Subcutaneous abdominal adipose tissue (tissue), 5 donors: ENCODE measurements around the gene ODC1.

ENCODE experiments used
- H3K27ac ChIP-seq: one replicate; pipeline ENCODE4 v1.7.0; 2013; ENCODE audit warnings: low read depth, mild to moderate bottlenecking, inconsistent platforms, low read length, moderate library complexity
- H3K27me3 ChIP-seq, 5 donors: one replicate each; pipeline ENCODE4 v1.7.0; 2013; ENCODE audit warnings: low read length in 5 of 5, inconsistent platforms in 1 of 5; ENCODE audit not compliant: control insufficient read depth in 5 of 5, insufficient read depth in 4 of 5
- H3K36me3 ChIP-seq, 5 donors: one replicate each; pipeline ENCODE4 v1.7.0; 2013; ENCODE audit warnings: low read length in 5 of 5; ENCODE audit not compliant: control insufficient read depth in 5 of 5, insufficient read depth in 5 of 5
- H3K4me1 ChIP-seq, 5 donors: one replicate each; pipeline ENCODE4 v1.7.0; 2013; ENCODE audit warnings: low read length in 5 of 5, mild to moderate bottlenecking in 3 of 5, moderate library complexity in 1 of 5; ENCODE audit not compliant: control insufficient read depth in 5 of 5, insufficient read depth in 5 of 5
- H3K4me3 ChIP-seq, 5 donors: one replicate each; pipeline ENCODE4 v1.7.0; 2013; ENCODE audit warnings: low read length in 5 of 5, low read depth in 1 of 5
- H3K9ac ChIP-seq, 5 donors: one replicate each; pipeline ENCODE4 v1.7.0; 2013; ENCODE audit warnings: low read length in 5 of 5, mild to moderate bottlenecking in 4 of 5, moderate library complexity in 3 of 5
- H3K9me3 ChIP-seq, 5 donors: one replicate each; pipeline ENCODE4 v1.7.0; 2013; ENCODE audit warnings: low read length in 5 of 5; ENCODE audit not compliant: control insufficient read depth in 5 of 5
- donor health status: healthy.
- donor health status: healthy.
- donor health status: healthy.
- donor health status: healthy.
- donor health status: healthy.

ODC1 gene

DNA sequence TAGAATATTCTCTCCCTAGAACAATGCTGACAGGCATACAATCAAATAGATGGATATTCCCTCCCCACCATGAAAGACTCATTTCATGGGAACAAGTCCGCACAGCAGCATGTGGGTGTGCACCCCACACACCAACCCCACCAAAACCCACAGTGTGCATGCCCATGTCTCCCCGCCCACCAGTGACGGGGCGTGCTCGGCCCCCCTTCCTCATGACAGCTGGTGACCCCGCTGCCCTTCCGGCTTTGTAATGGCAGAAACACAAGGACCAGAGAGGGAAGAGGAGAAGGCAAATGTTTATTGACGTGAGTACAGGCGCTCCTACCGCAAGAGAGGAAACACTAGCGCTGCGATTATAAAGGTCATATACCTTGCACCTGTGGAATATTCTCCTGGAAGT, 30.8 kb upstream of the ODC1 start:
- H3K9me3 ChIP-seq = no peaks in the 10 kb centered on the region
- no peak overlapping the region for H3K9ac ChIP-seq
- no peaks in the 10 kb centered on the region for H3K36me3 ChIP-seq
- H3K4me1 ChIP-seq = no peaks in the 10 kb centered on the region
- no peak overlapping the region for H3K4me3 ChIP-seq
- peaks cover 3 to 16% (median 9%) of the 10 kb centered on the region in 5 donors for H3K27me3 ChIP-seq
- H3K27ac ChIP-seq = no peak overlapping the region

DNA sequence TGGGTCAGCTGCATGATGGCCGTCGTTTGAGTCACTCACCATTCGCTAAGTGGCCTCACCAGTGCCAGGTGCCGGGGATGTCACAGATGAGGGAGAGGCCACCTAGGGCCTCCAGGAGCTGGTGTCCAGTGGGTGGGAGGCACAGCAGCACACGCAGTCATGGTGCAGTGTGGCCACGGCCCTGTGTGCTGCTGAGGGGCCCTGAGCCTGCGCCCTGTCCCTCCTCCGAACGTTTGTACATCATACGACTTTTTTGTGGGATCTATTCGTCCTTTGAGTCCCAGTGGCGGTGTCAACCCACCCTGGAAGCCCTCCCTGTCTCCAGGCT, 30.1 kb upstream of the ODC1 start:
- Histone ChIP-seq H3K9me3 (no peaks in the 10 kb centered on the region), H3K9ac (no peak overlapping the region), H3K4me1 (no peaks in the 10 kb centered on the region), H3K27me3 (peaks cover 3 to 14% (median 9%) of the 10 kb centered on the region in 5 donors), H3K4me3 (no peak overlapping the region), H3K27ac (no peak overlapping the region), H3K36me3 (no peaks in the 10 kb centered on the region)

DNA sequence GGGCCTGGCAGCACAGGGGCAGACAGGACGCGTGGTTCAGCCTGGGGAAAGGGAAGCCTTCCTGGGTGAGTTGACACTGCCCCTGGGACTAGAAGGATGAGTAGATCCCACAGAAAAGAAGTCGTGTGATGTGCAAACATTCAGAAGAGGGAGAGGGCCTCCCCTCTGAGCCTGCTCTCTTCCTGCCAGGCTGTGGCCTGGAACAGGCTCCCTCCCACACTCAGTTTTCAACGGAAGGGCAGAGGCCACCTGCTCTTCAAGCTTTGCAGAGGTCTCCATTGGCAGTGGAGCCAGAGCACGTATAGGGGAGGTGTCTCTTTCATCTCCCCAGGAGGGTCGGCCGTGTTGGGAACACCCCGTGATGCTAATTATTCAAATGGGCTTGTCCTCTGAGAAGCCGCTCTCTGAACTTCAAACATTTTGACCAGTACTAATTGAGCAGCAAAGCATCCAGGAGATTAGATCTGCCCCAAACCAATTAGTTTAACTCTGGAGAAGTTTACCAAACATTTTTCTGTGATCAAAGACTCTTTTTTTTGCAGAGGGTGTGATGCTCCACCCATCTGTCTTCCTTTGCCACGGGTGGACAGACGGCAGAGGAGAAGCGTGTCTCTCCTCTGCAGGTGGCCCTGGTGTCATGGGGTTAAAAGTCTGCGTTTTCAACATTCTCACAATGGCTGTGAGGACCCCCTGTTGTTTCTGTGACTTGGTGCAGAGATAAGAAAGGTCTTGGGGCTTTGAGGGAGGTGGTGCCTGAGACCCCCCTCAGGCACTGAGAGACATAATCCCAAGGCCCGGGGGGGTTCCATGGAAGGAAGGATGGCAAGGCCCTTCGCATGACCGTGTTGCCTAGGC, 29.5 kb upstream of the ODC1 start:
- Histone ChIP-seq H3K9ac (no peak overlapping the region), H3K36me3 (no peaks in the 10 kb centered on the region), H3K4me3 (no peak overlapping the region), H3K27ac (no peak overlapping the region), H3K9me3 (no peaks in the 10 kb centered on the region), H3K27me3 (peaks cover 3 to 14% (median 9%) of the 10 kb centered on the region in 5 donors), H3K4me1 (no peaks in the 10 kb centered on the region)

DNA sequence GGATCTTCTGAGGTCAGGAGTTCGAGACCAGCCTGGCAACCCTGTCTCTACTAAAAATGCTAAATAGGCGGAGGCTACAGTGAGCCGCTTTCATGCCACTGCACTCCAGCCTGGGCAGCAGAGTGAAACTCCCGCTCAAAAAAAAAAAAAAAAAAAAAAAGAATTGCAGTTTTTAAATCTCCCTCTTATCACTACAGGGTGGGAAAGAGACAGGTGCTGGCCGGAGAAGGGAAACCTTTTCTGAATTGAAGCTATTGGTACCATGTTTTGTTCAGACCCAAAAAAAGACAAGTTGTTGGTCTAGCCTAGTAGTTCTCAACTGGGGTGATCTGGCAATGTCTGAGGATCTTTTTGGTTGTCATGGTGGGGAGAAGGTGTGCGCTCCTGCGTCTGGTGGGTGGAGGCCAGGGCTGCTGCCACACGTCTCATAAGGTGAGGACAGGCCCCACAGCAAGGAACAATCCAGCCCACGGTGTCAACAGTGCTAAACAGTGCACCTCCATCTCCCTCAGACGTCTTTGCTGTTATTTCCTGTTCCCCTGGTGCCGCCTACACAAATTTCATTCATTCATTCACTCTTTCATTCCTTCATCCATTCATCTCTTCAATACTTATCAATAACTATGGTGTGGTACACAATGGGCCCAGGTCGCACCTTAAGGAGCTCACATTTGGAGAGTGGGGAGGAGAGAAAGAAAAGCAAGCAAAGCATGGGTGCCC, 28.8 kb upstream of the ODC1 start:
- Histone ChIP-seq H3K4me1 (no peaks in the 10 kb centered on the region), H3K36me3 (no peaks in the 10 kb centered on the region), H3K9ac (no peak overlapping the region), H3K4me3 (no peak overlapping the region), H3K27ac (no peak overlapping the region), H3K9me3 (no peaks in the 10 kb centered on the region), H3K27me3 (peaks cover 2 to 9% (median 3%) of the 10 kb centered on the region in 5 donors)

DNA sequence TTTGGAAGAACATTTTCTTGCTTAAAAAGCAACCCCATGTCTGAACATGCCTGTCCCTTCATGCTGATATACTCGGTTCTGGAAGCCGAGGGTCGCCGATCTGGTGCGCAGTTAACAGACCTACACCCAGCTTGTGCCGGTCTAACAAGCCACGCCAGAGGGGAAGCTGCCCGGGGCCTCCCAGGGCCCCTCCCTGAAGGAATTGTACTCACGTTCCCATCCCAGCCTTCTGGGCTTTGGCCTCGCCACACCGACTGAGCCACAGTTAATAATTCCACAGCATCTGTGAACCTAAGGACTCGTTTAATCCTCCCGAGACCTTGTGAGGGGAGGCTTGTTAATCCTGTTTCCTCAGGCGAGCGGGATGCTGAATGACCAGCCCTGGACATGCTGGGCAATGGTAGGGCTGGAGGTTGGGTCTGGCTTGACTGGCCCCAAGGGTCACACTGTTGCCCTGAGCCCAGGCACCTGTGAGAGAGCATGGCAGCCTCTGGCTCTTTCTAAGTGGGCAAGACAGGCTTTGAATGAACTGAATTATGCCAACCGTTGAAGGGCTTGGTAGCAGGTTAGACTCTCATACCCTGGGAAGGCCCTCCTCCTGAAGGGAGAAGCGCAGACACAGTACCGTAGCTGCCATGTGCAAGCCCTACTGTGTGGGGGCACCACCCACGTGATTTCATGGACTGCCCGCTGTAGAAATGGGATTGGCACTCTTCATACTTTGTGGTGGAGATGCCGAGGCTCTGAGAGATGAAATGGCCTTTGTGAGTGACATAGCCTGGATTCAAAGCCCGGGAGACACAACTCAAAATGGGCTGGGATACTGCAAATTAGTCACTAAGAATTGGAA, 27.9 kb upstream of the ODC1 start:
- Histone ChIP-seq H3K9me3 (no peaks in the 10 kb centered on the region), H3K27ac (no peak overlapping the region), H3K4me3 (no peak overlapping the region), H3K36me3 (no peaks in the 10 kb centered on the region), H3K4me1 (no peaks in the 10 kb centered on the region), H3K27me3 (peaks cover 0 to 6% (median 0%) of the 10 kb centered on the region in 5 donors), H3K9ac (no peak overlapping the region)

DNA sequence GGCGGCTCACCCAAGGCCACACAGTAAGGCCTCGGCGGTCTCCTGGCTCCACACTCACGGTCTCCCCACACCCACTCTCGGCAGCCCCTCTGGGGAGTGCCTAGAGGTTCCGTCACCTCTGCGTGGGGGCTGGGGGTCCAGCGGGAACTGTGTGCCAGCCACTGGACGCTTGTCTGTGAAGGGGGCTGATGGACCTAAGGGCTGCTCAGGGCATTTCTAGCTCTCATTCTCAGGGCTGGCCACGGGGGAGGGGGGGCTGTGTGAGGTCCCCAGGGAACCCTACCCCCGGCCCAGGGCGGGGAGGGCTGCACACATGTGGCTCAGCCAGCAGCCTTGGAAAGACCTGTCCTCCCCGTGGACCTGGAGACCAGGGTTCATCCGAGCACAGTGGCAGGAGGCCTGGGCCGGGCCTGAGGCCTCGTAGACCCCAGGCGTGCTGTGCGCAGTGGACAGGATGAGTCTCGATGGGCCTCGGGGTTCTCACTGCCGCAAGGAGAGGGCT, 27.1 kb upstream of the ODC1 start:
- Histone ChIP-seq H3K27me3 (peaks cover 0 to 6% (median 0%) of the 10 kb centered on the region in 5 donors), H3K4me1 (no peaks in the 10 kb centered on the region), H3K9me3 (no peaks in the 10 kb centered on the region), H3K27ac (no peak overlapping the region), H3K9ac (no peak overlapping the region), H3K36me3 (no peaks in the 10 kb centered on the region), H3K4me3 (no peak overlapping the region)

DNA sequence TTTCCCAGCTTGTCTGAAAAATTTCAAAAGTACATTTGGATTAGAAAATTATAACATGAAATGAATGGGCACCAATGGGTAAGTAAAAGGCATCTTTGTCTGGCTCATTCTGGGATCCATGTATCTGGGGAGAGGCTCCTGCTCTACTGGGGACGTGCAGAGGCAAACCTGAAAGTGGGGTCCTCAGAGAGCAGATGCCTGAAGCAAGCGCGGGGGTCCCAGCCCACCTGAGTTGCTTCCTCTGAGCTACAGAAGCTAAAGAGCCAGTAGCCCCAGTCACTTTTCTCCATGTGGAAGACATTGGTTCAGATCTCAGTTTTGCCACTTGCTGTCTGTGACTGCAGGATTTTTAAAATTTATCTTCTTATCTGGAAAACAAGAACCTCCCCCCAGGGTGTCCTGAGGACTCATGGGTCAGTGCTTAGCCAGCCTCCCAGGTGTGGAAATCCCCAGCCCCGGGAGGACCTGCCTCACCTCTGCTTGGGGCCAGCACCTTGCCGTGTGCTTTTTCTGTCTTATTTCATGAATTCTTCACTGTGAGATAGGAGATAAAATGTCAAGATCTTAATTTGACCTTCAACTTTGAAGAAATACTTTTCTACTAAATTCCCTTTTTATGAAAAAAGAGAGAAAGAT, 25.1 kb upstream of the ODC1 start:
- Histone ChIP-seq H3K4me3 (no peak overlapping the region), H3K27me3 (peaks cover 0 to 2% (median 0%) of the 10 kb centered on the region in 5 donors), H3K36me3 (no peaks in the 10 kb centered on the region), H3K9me3 (no peaks in the 10 kb centered on the region), H3K4me1 (no peaks in the 10 kb centered on the region), H3K27ac (no peak overlapping the region), H3K9ac (no peak overlapping the region)

DNA sequence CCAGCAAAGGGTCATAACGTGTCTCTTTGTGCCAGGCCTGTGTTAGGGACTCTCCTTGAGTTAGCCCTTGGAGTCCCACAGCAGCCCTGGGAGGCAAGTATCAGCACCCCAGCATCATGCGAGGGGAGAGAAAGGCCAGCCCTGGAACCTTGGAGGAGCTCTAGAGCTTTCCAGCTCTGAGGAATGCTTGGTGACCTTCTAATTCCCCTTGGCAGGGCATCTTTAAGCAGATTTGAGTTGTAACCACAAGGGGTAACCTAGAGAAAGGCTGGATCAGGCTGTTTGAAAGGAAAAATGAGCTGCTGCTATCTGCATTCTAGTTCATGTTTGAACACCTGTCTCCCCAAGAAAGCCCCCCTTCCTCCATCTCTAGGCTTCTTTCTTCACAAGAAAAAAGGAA, 23.8 kb upstream of the ODC1 start:
- Histone ChIP-seq H3K4me1 (no peaks in the 10 kb centered on the region), H3K4me3 (no peak overlapping the region), H3K36me3 (no peaks in the 10 kb centered on the region), H3K9me3 (no peaks in the 10 kb centered on the region), H3K9ac (no peak overlapping the region), H3K27ac (no peak overlapping the region), H3K27me3 (peaks cover 0 to 2% (median 0%) of the 10 kb centered on the region in 5 donors)

DNA sequence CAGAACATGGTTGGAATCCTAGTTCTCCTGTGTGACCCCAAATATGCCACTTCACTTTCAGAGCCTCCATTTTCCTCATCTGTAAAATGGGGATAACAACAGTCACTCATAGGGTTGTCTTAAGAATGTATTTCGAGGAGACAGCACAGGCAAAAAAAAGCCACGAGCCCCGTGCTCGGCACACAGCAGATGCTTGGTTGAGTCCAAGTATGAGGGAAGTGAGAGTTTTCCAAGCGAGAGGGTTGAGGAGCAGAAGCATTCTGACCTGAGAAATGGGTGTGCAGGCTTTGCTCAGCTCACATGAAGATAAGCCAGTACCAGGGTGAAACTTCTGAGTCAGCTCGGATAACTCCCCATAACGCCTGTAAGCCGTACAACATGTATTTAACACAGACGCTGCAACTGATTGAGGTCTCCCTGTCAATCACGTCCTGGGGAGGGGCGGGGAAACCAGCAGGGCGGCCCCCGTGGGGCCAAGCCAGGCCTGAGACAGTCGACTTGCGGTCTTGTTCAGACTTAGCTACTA, 23.0 kb upstream of the ODC1 start:
- no peak overlapping the region for H3K4me3 ChIP-seq
- H3K27ac ChIP-seq = no peak overlapping the region
- no peaks in the 10 kb centered on the region for H3K9me3 ChIP-seq
- H3K9ac ChIP-seq = no peak overlapping the region
- no peaks in the 10 kb centered on the region for H3K4me1 ChIP-seq
- H3K36me3 ChIP-seq = no peaks in the 10 kb centered on the region
- peaks cover 0 to 2% (median 0%) of the 10 kb centered on the region in 5 donors for H3K27me3 ChIP-seq
